ENCODE data around the gene KREMEN1.

Gene KREMEN1

GRCh38 chr22:29207243-29207550, 134.4 kb downstream of the KREMEN1 start:
- no peaks in the 10 kb centered on the region for H3K27me3 ChIP-seq (replicated peaks; ENCODE audit: insufficient read depth, low read length)
- H3K9me3 ChIP-seq (replicated peaks; ENCODE audit: insufficient read depth, low read length): no peaks in the 10 kb centered on the region
- no peak overlapping the region for H3K27ac ChIP-seq (ENCODE audit: low read length)
- no peaks in the 10 kb centered on the region for H3K9me2 ChIP-seq (replicated peaks; ENCODE audit: insufficient read depth, low read length)
- no peaks in the 10 kb centered on the region for H4K20me1 ChIP-seq (ENCODE audit: insufficient read depth, low read length)
- no peak overlapping the region for H2AFZ ChIP-seq (ENCODE audit: low read length)
- peaks cover 47% of the 10 kb centered on the region for H3K4me1 ChIP-seq (ENCODE audit: low read length)
- no peak overlapping the region for H3K9ac ChIP-seq (ENCODE audit: low read length)
- H3K36me3 ChIP-seq (replicated peaks; ENCODE audit: insufficient read depth, low read length): no peaks in the 10 kb centered on the region
- peaks cover 11% of the 10 kb centered on the region for H3K79me2 ChIP-seq (ENCODE audit: low read length)
- no peak overlapping the region for H3K4me3 ChIP-seq (ENCODE audit: low read length)
- no peak for DNase-seq
- peak overlapping the region; percentile 91; the same call in 1 of the 2 replicates for H3K4me2 ChIP-seq (ENCODE audit: low read depth, low read length)
- TF ChIP-seq EZH2 (optimal IDR thresholded peaks at IDR 0.05; ENCODE audit: low read depth, low read length) (no peak), CTCF (IDR thresholded peaks at IDR 0.05; ENCODE audit: low read length) (no peak), EZH2phosphoT487 (IDR thresholded peaks at IDR 0.05; ENCODE audit: low read length) (no peak)
- H3F3A ChIP-seq (ENCODE audit: insufficient read depth, low read length): peaks cover 31% of the 10 kb centered on the region

- H3K4me3 ChIP-seq (ENCODE audit: low read length): no peak overlapping the region
- no peaks in the 10 kb centered on the region for H4K20me1 ChIP-seq (ENCODE audit: insufficient read depth, low read length)
- H3K9ac ChIP-seq (ENCODE audit: low read length): no peak overlapping the region
- H3K36me3 ChIP-seq (replicated peaks; ENCODE audit: insufficient read depth, low read length): no peaks in the 10 kb centered on the region
- no peaks in the 10 kb centered on the region for H3K9me3 ChIP-seq (replicated peaks; ENCODE audit: insufficient read depth, low read length)
- H3K79me2 ChIP-seq (ENCODE audit: low read length): peaks cover 11% of the 10 kb centered on the region
- H3K9me2 ChIP-seq (replicated peaks; ENCODE audit: insufficient read depth, low read length): no peaks in the 10 kb centered on the region
- H3K27ac ChIP-seq (ENCODE audit: low read length): no peak overlapping the region
- H3K4me2 ChIP-seq (ENCODE audit: low read depth, low read length): 0 out of 2 replicates have a peak overlapping the region, but pooled peaks have one; percentile 91
- peaks cover 42% of the 10 kb centered on the region for H3K4me1 ChIP-seq (ENCODE audit: low read length)
- no peak for DNase-seq
- peaks cover 26% of the 10 kb centered on the region for H3F3A ChIP-seq (ENCODE audit: insufficient read depth, low read length)
- TF ChIP-seq EZH2phosphoT487 (IDR thresholded peaks at IDR 0.05; ENCODE audit: low read length) (no peak), EZH2 (optimal IDR thresholded peaks at IDR 0.05; ENCODE audit: low read depth, low read length) (no peak)
- H3K27me3 ChIP-seq (replicated peaks; ENCODE audit: insufficient read depth, low read length): no peaks in the 10 kb centered on the region
- H2AFZ ChIP-seq (ENCODE audit: low read length): no peak overlapping the region
These were observed 135.0 kb downstream of the KREMEN1 start for GRCh38 chr22:29207562-29208501.

- DNase-seq: no peak
- H3K27ac ChIP-seq (ENCODE audit: low read length): no peak overlapping the region
- no peak overlapping the region for H3K9ac ChIP-seq (ENCODE audit: low read length)
These were observed 135.6 kb downstream of the KREMEN1 start for GRCh38 chr22:29208502-29208862.

More at GRCh38 chr22:29208502-29208862, 135.6 kb downstream of the KREMEN1 start:
- no peak overlapping the region for H3K4me3 ChIP-seq (ENCODE audit: low read length)
- H3K27me3 ChIP-seq (replicated peaks; ENCODE audit: insufficient read depth, low read length): no peaks in the 10 kb centered on the region
- peaks cover 11% of the 10 kb centered on the region for H3K79me2 ChIP-seq (ENCODE audit: low read length)
- peaks cover 37% of the 10 kb centered on the region for H3K4me1 ChIP-seq (ENCODE audit: low read length)
- TF ChIP-seq EZH2phosphoT487 (IDR thresholded peaks at IDR 0.05; ENCODE audit: low read length) (no peak), CTCF (IDR thresholded peaks at IDR 0.05; ENCODE audit: low read length) (no peak), EZH2 (optimal IDR thresholded peaks at IDR 0.05; ENCODE audit: low read depth, low read length) (no peak)
- peaks cover 20% of the 10 kb centered on the region for H3F3A ChIP-seq (ENCODE audit: insufficient read depth, low read length)
- H2AFZ ChIP-seq (ENCODE audit: low read length): no peak overlapping the region
- H3K9me2 ChIP-seq (replicated peaks; ENCODE audit: insufficient read depth, low read length): no peaks in the 10 kb centered on the region
- no peaks in the 10 kb centered on the region for H3K9me3 ChIP-seq (replicated peaks; ENCODE audit: insufficient read depth, low read length)
- no peaks in the 10 kb centered on the region for H3K36me3 ChIP-seq (replicated peaks; ENCODE audit: insufficient read depth, low read length)
- no peak overlapping the region for H3K4me2 ChIP-seq (ENCODE audit: low read depth, low read length)
- no peaks in the 10 kb centered on the region for H4K20me1 ChIP-seq (ENCODE audit: insufficient read depth, low read length)

All from MM.1S (cell line).